OCI-M1 (cell line): ENCODE measurements around the gene RPL9.
"Not testable (repeated sequence)": the region's sequence is repeated elsewhere in the genome, so short reads cannot be mapped to it uniquely, and the experiment has no call there.

Experiments used
- DNase-seq: peaks from one replicate; lab custom pipeline; 2025; lab: John Stamatoyannopoulos, UW

RPL9 gene

DNA sequence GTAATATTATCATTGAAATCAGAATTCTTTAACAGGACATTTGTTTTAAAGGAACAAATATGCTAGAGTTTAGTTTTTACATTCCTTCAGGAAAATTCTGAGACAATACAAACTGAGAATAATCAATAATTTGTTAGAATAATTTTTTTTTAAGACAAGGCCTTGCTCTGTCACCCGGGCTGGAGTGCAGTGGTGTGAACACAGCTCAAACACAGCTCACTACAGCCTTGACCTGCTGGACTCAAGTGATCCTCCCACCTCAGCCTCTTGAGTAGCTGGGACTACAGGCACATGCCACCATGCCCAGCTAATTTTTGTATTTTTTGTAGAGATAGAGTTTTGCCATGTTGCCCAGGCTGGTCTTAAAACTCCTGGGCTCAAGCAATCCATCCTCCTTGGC, 33.4 kb downstream of the RPL9 start:
- DNase-seq, result not testable (repeated sequence)

DNA sequence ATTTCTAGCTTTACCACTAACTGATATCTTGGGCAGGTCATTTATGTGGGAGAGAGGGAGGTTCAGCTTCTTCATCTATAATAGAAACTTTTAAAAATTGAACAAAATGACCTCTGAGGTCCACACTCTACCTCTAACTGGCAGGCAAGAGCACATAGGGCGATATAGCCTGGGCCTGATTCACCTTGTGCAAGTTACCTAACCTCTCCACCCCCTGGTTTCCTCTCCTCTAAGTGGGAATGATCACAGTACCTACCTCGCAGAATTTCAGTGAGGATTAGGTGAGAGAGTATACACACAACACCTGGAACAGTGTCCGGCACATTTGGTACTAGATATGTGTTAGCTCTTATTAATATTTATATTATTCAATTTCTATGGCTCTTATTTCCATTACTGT, 36.5 kb downstream of the RPL9 start:
- no peak for DNase-seq

DNA sequence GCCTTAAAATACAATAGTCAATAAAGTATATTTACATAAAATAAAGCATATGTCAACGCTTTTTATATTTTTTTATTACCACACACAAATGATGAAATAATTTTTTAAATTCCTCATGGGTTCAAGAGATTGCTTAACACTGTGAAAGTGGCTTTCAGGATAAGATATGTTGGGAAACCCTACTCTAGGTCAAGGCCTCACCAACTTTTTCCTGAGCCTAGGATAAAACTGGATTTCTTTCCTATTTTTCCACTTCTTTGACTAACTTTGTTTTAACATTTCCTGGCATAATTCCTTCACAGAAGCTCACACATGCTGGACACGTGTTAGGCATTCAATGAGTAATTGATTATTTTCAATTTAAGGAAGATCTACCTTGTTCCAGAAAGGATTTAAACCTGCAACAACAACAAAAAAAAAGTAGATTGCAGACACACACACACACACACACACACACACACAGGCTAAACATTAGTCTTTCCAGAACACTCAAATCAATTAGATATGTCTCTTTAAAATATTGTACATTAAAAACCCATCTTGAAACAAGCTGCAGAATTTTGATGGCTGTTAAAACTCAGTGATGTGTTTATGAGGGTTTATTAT, 42.9 kb downstream of the RPL9 start:
- no peak for DNase-seq

DNA sequence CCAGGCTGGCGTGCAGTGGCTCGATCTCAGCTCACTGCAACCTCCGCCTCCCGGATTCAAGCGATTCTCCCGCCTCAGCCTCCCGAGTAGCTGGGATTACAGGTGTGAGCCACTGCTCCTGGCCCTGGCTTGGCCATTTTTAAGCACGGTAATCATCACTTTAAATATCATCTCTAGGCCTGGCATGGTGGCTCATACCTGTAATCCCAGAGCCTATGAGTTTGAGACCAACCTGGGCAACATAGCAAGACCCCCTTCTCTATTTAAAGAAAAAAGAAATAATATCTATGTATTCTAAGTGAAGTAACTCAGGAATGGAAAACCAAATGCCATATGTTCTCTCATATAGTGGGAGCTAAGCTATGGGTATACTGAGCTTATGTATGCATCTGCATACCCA, 47.2 kb downstream of the RPL9 start:
- not testable (repeated sequence) for DNase-seq

DNA sequence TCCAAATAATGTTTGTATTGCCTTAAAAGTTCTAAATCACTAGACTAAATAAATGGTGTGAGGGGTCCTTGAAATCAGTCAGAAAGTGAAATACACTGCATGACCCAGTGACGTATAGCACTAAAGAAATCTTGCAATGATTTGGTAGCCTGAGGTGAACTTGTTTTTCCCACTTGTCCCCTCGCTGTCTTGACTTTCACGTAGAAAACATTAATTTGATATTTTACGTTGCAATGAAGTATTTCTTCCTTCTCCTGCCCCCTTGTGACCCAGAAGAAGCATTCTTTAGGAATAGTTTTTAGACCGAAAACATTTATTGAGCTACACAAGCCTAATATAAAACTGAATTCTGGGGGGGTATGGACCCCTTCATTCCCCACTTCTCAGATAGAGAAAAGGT, 48.3 kb downstream of the RPL9 start:
- DNase-seq, result peak; percentile 60

DNA sequence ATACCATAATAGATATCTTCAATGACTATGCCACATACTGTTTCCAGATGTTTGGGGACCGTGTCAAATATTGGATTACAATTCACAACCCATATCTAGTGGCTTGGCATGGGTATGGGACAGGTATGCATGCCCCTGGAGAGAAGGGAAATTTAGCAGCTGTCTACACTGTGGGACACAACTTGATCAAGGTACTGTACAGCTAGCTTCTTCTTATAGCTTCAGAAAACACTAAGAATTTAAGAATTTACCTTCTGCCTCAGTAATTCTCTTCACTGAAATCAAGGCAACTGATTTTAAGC, 51.2 kb downstream of the RPL9 start:
- no peak for DNase-seq

DNA sequence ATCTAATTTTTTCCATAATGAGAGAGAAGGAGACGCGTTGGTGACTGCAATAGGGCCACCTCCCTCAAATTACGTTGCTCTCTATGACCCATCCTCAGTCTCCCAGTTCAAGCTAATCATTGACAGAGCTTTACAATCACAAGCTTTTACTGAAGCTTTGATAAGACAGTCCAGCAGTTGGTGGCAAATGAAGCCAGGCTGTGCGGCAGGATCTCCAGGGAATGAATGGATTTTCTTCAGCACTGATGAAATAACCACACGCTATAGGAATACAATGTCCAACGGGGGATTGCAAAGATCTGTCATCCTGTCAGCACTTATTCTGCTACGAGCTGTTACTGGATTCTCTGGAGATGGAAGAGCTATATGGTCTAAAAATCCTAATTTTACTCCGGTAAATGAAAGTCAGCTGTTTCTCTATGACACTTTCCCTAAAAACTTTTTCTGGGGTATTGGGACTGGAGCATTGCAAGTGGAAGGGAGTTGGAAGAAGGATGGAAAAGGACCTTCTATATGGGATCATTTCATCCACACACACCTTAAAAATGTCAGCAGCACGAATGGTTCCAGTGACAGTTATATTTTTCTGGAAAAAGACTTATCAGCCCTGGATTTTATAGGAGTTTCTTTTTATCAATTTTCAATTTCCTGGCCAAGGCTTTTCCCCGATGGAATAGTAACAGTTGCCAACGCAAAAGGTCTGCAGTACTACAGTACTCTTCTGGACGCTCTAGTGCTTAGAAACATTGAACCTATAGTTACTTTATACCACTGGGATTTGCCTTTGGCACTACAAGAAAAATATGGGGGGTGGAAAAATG, 51.7 kb downstream of the RPL9 start, which contains the start of gene KLB:
KLB (plus strand) TSS at position 168 of the 821 bp plus-strand sequence; CDS start at position 188, 20 bp downstream.
- DNase-seq, result no peak
